ENCODE results near the gene ZNF91. TPM values are rescaled to one million over a fixed set of nuclear protein-coding genes. Genes with fewer than 3 reads are reported as not detected.
"Not testable (repeated sequence)": the region's sequence is repeated elsewhere in the genome, so short reads cannot be mapped to it uniquely, and the experiment has no call there.

The ZNF91 gene
- total RNA-seq, 1 donor from 2014 or later: 54.2 TPM

DNA sequence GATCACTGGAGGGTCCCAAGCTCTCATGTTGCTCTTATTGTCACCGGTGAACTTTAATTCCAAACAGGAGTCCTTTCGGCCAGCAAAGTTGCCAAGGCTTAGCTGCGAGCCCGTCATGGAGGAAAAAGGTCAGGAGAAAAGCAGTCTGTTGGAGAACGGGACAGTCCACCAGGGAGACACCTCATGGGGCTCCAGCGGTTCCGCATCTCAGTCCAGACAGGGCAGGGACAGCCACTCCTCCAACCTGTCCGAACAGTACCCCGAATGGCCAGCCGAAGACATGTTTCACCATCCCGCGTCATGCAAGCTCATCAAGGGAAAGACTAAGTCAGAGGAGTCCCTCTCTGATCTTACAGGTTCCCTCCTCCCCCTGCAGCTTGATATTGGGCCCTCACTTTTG lies 10.4 kb downstream of the ZNF91 start:
- intact Hi-C loops (cut with DNase I): no loop called here
- TF ChIP-seq, protein P1, sequence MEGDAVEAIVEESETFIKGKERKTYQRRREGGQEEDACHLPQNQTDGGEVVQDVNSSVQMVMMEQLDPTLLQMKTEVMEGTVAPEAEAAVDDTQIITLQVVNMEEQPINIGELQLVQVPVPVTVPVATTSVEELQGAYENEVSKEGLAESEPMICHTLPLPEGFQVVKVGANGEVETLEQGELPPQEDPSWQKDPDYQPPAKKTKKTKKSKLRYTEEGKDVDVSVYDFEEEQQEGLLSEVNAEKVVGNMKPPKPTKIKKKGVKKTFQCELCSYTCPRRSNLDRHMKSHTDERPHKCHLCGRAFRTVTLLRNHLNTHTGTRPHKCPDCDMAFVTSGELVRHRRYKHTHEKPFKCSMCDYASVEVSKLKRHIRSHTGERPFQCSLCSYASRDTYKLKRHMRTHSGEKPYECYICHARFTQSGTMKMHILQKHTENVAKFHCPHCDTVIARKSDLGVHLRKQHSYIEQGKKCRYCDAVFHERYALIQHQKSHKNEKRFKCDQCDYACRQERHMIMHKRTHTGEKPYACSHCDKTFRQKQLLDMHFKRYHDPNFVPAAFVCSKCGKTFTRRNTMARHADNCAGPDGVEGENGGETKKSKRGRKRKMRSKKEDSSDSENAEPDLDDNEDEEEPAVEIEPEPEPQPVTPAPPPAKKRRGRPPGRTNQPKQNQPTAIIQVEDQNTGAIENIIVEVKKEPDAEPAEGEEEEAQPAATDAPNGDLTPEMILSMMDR (IDR thresholded peaks at IDR 0.05): no peak
- Histone ChIP-seq H3K27ac (no peak overlapping the region), H3K27me3 (ENCODE audit: low read depth) (no peaks in the 10 kb centered on the region), H3K4me1 (peaks cover 5% of the 10 kb centered on the region), H3K9me3 (peaks cover 69% of the 10 kb centered on the region), H3K36me3 (peaks cover 43% of the 10 kb centered on the region), H3K4me3 (no peak overlapping the region)
- ATAC-seq (no peak), DNase-seq (no peak)

GRCh38 chr19:23384166-23384565 lies 11.1 kb downstream of the ZNF91 start:
- DNase-seq (no peak), ATAC-seq (no peak)
- H3K27ac ChIP-seq: no peak overlapping the region
- peaks cover 2% of the 10 kb centered on the region for H3K4me1 ChIP-seq
- no peaks in the 10 kb centered on the region for H3K27me3 ChIP-seq (ENCODE audit: low read depth)
- peaks cover 43% of the 10 kb centered on the region for H3K36me3 ChIP-seq
- TF ChIP-seq, protein P1 (IDR thresholded peaks at IDR 0.05): no peak
- no peak overlapping the region for H3K4me3 ChIP-seq
- H3K9me3 ChIP-seq: peaks cover 74% of the 10 kb centered on the region
- intact Hi-C loops (cut with DNase I): no loop called here

DNA sequence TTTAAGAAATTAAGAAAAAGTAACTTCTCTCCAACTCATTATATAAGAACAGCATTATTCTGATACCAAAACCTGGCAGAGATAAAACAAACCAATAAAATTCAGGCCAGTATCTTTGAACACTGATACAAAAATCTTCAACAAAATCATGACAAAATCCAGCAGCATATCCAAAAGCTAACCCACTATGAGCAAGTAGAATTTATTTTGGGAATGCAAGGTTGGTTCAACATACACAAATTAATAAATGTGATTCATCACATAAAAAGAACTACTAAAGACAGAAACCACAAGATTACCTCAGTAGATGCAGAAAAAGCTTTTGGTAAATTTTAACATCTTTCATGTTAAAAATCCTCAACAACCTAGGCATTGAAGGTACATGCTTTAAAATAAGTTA lies 12.3 kb downstream of the ZNF91 start:
- H3K27ac ChIP-seq: no peak overlapping the region
- ATAC-seq (no peak), DNase-seq (no peak)
- intact Hi-C loops (cut with DNase I): no loop called here
- no peaks in the 10 kb centered on the region for H3K27me3 ChIP-seq (ENCODE audit: low read depth)
- H3K36me3 ChIP-seq: peaks cover 35% of the 10 kb centered on the region
- TF ChIP-seq, protein P1 (IDR thresholded peaks at IDR 0.05): no peak
- no peaks in the 10 kb centered on the region for H3K4me1 ChIP-seq
- H3K9me3 ChIP-seq: peaks cover 72% of the 10 kb centered on the region
- no peak overlapping the region for H3K4me3 ChIP-seq

GRCh38 chr19:23381114-23381513 lies 14.2 kb downstream of the ZNF91 start:
- H3K36me3 ChIP-seq: peaks cover 23% of the 10 kb centered on the region
- H3K4me3 ChIP-seq: no peak overlapping the region
- ATAC-seq (no peak), DNase-seq (no peak)
- no peaks in the 10 kb centered on the region for H3K4me1 ChIP-seq
- TF ChIP-seq, protein P1 (IDR thresholded peaks at IDR 0.05): no peak
- intact Hi-C loops (cut with DNase I): no loop called here
- no peak overlapping the region for H3K27ac ChIP-seq
- H3K27me3 ChIP-seq (ENCODE audit: low read depth): no peaks in the 10 kb centered on the region
- H3K9me3 ChIP-seq: peaks cover 85% of the 10 kb centered on the region

DNA sequence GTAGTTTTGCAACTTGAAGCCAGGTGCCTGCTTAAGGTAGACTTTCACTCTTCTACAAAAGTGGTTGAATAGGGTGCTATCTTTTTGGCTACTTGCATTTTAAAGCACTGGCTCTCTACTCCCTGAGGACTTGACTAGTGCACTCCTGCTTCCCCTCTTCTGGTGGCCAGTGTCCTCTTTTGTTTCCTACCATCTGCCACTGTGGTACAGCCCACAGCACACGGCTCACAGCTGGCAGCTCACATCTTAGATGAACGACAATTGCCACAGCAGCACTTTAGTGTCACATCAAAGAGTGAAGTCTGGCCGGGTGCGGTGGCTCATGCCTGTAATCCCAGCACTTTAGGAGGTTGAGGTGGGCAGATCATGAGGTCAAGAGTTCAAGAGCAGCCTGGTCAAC lies 15.6 kb downstream of the ZNF91 start:
- H3K4me1 ChIP-seq: not testable (repeated sequence)
- H3K9me3 ChIP-seq: peaks cover 79% of the 10 kb centered on the region

DNA sequence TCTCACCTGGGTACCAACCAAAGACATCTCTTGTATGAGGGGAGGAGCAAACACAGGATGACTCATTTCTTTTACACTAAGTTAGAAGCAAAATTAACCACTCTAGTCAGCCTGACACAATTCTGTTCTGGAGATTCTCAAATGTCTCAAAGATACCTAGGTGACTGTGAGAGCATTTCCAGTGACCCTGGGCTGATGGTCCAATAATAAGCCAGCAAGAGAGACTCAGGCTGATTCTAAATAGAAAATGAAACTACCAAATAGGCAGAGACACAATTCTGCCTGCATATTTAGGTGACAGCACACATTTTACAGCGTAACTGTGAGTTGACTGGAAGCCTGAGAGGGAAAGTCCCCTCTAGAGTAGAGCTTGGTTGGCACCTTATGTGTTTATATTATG lies 16.3 kb downstream of the ZNF91 start:
- H3K27me3 ChIP-seq (ENCODE audit: low read depth): no peaks in the 10 kb centered on the region
- H3K9me3 ChIP-seq: peaks cover 72% of the 10 kb centered on the region
- H3K36me3 ChIP-seq: peaks cover 16% of the 10 kb centered on the region
- no peak overlapping the region for H3K27ac ChIP-seq
- H3K4me1 ChIP-seq: no peaks in the 10 kb centered on the region
- ATAC-seq: no peak
- TF ChIP-seq, protein P1 (IDR thresholded peaks at IDR 0.05): no peak
- no peak for DNase-seq
- intact Hi-C loops (cut with DNase I): no loop called here
- H3K4me3 ChIP-seq: no peak overlapping the region

More for the DNA sequence above, 15.6 kb downstream of the ZNF91 start:
- DNase-seq; ATAC-seq; H3K4me3 ChIP-seq; H3K27ac ChIP-seq; intact Hi-C loops (cut with DNase I); H3K27me3 ChIP-seq (ENCODE audit: low read depth): not testable (repeated sequence)
- peaks cover 16% of the 10 kb centered on the region for H3K36me3 ChIP-seq

All from lower lobe of right lung (tissue), 2 donors.